NK-92 (cell line): ENCODE results near the gene MAML3.

Experiments used
- DNase-seq: peaks from one replicate; lab custom pipeline; 2025; ENCODE audit not compliant: unreplicated experiment; lab: John Stamatoyannopoulos, UW

Gene MAML3

DNA sequence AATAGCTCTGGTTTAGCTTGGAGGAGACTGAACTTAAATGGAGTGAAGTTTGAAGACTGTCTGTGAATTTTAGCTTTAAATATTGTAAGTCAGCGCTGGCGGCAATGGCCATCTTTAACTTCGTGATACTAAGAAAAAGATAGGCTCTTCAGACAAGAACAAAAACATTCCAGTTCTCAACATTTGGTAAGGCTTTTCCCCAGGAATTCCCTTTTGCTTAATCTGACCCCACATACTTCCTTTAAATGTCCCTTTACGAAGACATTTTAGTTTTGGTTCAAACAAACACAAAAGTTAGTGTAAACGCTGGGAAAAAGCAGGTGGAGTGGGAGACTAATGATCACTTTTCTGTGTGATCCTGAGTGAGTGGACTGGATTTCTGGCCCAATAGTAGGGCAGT, 106.2 kb downstream of the MAML3 start:
- DNase-seq = no peak

DNA sequence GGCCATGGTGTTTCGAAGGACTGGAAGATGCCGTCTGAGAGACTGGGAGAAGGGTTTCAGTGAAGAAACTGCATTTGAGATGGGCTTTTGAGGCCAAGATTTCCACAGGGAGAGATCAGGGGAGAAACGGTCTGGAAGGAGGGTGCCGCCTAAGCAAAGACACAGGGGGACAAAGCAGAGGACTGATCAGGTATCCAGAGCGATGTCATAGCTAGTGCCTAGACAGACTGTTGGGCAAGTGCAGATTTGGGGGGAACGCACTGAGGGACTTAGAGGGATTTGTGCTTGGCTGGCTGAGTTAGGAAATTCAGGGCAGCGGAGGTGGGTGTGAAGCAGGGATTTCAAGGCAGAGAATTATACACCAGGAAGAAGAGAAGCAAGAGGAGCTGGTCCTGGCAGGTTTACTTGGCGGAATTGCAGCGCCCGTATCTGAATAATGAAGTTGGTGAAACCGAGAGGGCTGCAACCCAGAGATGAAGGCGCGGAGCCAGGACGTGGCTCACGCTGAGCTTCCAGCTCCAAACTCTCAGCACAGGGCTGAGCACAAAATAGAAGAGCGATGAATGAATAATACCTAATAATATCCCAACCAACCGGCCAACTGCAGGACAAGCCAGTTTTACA, 106.9 kb downstream of the MAML3 start:
- no peak for DNase-seq

DNA sequence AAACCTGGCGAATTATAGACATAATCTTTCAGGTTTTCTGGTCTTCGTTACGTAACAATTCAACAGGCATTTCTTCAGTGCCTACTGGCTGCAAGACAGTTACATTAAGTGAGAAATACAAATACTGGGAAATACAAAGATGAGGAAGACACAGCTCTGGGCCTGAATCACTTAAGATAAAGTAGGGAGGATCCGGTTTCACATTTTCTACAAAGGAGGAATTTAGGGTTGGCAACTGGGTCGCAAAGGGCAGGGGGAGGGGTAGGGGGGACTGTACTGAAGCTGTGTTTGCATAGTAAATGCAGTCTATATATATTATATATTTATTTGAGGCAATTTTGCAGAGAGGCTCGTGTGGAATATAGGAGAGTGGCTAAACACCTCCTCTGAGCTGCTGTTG, 107.4 kb downstream of the MAML3 start:
- DNase-seq = no peak

DNA sequence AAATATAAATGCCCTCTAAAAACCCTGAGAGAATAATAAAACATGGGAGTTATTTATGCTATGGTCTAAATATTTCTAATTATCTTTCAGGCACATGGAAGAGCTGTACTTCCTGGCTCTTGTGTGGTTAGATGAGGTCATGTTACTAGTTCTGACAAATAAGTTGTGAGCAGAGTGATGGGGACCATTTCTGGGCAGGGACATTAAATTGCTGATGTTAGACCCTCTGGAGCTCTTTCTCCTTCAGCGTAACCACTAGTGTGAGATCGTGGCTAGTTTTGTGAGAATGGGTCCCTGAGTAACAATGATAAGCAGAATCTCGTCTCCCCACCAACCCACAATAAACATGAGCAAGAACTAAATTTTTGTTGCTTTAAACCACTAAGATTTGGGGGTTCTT, 108.0 kb downstream of the MAML3 start:
- no peak for DNase-seq

DNA sequence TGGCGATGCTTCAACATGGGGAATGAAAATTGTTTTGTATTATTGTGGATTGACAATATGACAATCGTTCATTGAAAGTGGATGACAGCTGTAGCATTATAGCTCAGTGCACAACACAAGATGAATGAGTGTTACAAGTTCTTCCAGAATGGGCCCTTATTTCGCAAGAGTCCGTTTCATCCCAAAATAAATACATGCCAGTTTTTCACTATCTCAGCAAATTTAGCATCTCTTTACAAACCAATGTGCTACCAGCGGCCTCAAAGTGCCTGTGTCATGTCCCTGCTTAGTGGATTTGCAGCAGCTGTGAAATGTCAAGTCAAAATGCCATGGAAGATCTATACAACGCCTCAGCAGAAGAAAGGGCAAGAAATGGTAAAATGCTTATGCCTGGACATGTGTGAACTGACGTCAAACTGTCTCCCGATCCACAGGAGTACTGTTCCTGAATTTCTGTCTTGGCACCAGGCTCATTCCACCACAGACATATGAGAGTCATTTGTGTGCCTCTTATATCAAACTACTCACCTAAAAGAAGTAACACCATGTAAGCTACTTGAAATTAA, 109.6 kb downstream of the MAML3 start:
- no peak for DNase-seq

DNA sequence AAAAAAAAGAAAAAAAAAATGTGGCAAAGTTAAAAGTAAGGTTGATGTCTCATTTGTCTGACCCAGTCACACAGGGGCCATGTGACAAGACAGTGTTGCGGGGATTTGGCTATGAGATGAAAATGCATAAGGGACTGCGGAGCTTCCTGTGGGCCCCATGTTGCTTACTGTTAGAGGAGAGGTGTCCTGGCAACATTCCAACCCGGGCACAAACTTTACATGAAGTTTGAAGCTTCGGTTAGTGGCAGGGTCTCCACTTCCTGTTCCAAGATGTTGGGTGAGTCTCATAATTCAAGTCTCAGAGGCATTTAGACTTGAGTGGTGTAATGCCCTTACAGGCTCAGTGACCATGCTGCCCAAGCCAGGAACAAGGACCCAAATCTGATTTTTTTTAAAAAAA, 111.3 kb downstream of the MAML3 start:
- no peak for DNase-seq

DNA sequence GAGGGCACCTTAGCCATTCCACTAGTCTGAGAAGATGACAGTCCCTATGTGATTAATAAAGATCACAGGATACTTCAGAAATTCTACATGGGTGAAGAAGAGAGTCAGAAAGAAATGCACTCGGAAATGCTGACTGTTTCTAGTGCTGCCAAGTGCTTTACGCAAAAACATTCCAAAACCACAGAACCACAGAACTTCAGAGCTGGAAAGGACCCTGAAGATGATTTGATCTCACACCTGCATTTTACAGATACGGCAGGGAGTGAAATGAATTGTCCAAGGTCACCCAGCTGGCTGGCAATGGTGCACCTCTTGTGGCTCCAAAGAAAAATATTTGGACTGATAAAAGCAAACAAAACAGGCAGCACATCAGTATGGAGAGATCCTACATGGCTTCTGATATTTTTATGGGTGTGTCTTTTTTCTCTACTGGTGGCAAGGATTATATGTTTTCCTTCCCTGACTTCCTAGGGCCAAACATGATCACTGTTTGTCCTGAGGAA, 115.9 kb downstream of the MAML3 start:
- DNase-seq = no peak

GRCh38 chr4:140037353-140038030, 116.5 kb downstream of the MAML3 start:
- no peak for DNase-seq

DNA sequence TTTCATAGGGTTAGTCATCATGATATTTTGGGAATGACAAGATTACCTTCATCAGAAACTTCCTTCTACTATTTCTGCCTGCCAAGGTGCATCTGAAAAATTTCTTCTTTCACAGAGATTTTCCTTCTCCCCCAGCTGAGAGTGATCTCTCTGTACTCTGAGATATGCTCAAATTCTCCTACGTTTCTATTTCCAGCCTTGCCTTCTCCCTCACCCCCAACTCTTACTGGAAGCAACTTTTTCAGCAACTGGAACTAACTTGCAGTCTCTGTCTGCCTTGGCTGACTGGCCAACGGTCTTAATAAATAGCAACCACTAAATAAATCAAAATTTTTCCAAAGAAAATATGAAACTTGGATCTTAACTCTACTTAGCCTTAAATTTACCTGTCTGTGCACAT, 122.3 kb downstream of the MAML3 start:
- DNase-seq = no peak

DNA sequence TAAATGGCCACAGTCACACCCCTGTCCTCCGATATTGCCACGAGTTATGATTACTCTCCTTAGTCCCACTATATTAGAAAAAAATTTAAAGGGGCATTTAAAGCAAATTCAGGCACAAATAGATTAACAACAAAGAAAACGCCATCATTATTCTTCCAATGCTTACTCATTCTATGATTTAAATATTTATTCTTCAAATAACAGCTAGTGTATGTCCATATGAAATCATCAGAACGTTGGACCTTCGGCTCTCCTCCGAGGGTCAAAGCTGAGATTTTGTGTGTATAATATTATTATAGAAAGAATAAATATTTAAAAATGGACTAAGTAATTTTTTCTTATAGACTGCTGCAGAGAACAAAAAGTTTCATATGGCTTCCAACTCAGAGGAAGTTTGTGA, 122.9 kb downstream of the MAML3 start:
- DNase-seq = no peak

DNA sequence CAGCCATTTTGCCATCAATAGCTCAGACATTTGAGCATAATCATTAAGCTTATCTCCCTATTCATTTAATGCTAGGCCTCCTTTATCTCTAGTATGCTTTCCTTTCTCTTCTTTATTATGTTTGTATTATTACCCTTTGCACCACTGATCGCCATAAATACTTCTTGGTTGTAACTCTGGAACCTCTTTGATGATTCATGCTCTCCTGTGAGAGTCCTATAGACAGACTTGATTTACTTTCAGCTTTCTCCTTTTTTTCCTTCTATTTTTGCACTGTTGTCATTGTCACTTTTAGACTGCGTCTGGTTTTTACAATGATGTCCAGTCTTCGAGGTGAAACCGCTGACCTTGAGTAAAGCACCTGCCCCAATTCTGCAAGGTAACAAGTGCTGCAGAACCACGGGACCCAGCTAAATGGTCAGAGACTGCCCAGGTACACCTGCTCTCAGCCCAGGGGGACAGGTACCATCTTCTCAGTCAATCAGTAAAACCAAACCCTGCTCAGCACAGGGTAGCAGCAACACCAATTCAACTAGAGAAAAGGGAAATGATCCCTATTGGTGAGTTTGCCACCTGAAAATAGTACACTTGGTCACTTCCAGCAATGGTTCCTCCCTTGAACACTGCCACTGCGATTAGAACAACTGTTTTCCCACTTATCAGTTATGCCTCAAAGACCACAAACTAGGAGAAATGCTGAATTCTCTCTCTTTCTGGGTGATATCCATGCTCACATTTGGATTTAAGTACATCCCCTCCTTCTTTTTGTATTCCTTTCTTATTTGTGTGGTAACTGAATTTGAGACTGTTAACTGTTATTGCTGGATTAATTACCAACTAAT, 125.1 kb downstream of the MAML3 start:
- no peak for DNase-seq

DNA sequence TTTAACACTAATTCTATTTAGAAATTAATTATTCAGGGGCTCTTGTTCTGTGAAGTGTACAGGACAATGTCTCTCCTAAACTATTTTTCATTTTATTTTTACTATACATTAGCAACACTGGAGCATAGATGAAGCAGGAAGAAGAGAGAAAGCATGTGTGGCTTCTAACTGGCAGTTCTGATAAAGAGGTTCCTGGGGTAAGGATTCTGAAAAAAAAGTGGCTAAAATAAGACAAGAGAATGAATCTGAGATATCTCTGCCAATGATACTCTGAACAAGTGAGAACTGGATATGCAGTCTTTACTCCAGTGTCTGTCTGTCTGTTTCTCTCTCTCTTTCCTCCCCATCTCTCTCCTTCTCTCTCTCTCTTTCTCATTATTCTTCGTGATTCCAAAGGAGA, 125.9 kb downstream of the MAML3 start:
- no peak for DNase-seq

DNA sequence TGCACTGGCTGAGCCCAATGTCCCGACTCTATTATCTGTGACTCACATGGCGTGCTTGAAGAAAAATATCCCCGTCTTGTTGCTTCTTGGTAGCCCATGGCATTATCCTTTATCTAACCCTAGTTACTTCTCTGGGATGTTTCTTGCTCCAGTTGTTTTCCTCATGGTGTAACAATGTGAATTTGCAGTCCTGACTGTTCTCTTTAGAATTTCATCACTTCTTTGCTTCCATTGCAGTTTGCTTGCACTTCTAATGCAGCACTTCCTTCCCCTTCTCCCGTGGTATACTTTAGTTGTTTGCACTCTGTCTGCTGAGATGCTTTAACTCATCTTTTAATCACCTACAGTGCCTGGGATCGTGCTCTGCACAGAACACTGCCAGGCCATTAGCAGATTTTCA, 126.9 kb downstream of the MAML3 start:
- DNase-seq = no peak

GRCh38 chr4:140025470-140025869, 128.5 kb downstream of the MAML3 start:
- no peak for DNase-seq

- no peak for DNase-seq
Measured at GRCh38 chr4:140020457-140021361, 133.3 kb downstream of the MAML3 start.

DNA sequence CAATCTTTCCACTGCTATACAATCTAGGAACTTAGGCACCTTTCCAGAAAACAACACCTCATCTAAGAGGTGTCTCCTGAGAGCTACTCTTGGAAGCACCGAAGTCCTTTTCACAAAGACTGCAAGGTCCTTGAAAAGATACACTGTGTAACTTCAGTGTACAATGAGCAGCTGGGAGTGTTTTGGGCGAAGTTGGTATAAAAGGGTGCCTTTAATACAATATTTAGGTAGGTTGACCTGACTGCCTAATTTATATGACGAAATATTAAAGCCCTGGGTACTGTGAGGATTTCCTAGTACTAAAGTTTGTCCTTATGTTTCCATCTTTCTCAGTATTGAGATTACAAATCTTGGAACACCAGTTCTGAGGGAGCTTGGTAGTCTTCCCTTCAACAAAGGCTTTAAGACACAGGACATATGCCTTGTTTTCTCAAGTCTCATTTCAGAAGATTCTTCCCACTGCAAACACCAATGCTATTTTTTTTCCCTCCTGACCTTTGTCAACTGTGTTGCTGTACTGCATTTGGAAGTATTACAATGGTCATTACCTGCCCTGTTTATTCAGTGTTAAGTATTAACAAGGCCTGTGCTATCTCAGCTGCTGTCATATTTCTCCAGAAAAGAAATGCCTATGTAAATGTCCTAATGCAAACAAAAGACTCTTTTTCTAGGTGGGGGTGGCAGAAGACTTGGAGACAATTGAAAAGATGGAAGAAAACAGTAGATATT, 134.2 kb downstream of the MAML3 start:
- DNase-seq = no peak

GRCh38 chr4:140018931-140019618, 134.9 kb downstream of the MAML3 start:
- DNase-seq = no peak

- DNase-seq = no peak
Measured at GRCh38 chr4:140014284-140014683, 139.7 kb downstream of the MAML3 start.
